ENCODE results near the gene NSUN5.

GRCh38 chr7:73349763-73350162 is 41.1 kb upstream of the NSUN5 start:
- TF ChIP-seq ATF3 (CRISPR knock-in tag; conservative IDR thresholded peaks at IDR 0.05) = no peak
- TF ChIP-seq CTCF (IDR thresholded peaks at IDR 0.05) = no peak
- no peak for TF ChIP-seq IRF1 (CRISPR knock-in tag; IDR thresholded peaks at IDR 0.05)
- no peak for TF ChIP-seq AFF4 (CRISPR knock-in tag; IDR thresholded peaks at IDR 0.05; ENCODE audit: borderline replicate concordance)
- TF ChIP-seq MAX (CRISPR knock-in tag; IDR thresholded peaks at IDR 0.05) = no peak
- no peak for TF ChIP-seq JUN (CRISPR knock-in tag; IDR thresholded peaks at IDR 0.05)
